K562 (cell line): ENCODE measurements around the gene PDPR. TPM values are rescaled to one million over a fixed set of nuclear protein-coding genes. Genes with fewer than 3 reads are reported as not detected.
"Not testable (repeated sequence)": the region's sequence is repeated elsewhere in the genome, so short reads cannot be mapped to it uniquely, and the experiment has no call there.

Experiments used
- ATAC-seq: fragments of 200-7000 bp; cut with Tn5 transposase; 3 replicates; pipeline ENCODE4 v1.9.1; 2020; ENCODE audit warnings: moderate library complexity
- BruUV-seq: library from RNA; stranded (reverse); fragments of 400-500 nt; replicated peaks from 2 replicates; lab custom pipeline; 2021; lab: Mats Ljungman, UMichigan
- CTCF ChIA-PET: fragments of 300-600 bp; formaldehyde crosslinking; extraction: SDS; loops from one replicate; lab custom pipeline; 2021; ENCODE audit warnings: low intra/inter-chr PET ratio; lab: Yijun Ruan, JAX
- POLR2A ChIA-PET: fragments of 300-600, 350-650 bp; sonication (Branson Sonifier 250); formaldehyde crosslinking; extraction: SDS; loops from one replicate; lab custom pipeline; 2021; ENCODE audit warnings: antibody characterized with exemption, inconsistent platforms; lab: Yijun Ruan, JAX
- DNase-seq, 4 experiments: peaks; one replicate each; pipeline versions ENCODE4 v3.0.0 to v3.0.0-alpha.2; 2011 to 2018; ENCODE audit warnings: low spot score in 3 of 4, mixed read lengths in 3 of 4; ENCODE audit errors: extremely low read depth in 1 of 4
- FAIRE-seq: peaks from 2 replicates; lab custom pipeline; 2011; peaks lifted over from hg19 to GRCh38; lab: Jason Lieb, UNC
- H2AFZ ChIP-seq: 2 replicates; pipeline ENCODE4 v1.6.0; 2011; ENCODE audit warnings: low read depth, low read length, control low read depth, inconsistent platforms
- H3K27ac ChIP-seq: fragments of 200-600 bp; 3 replicates; pipeline ENCODE4 v1.8.0; 2011; ENCODE audit warnings: low read depth, mild to moderate bottlenecking, control low read depth, inconsistent platforms, low read length, moderate library complexity, mixed read lengths; ENCODE audit errors: extremely low read depth
- H3K27me3 ChIP-seq, 2 experiments: fragments of 300-600 bp in 1 of 2; 2 replicates in 1 of 2; 3 replicates in 1 of 2; pipeline versions ENCODE4 v1.6.0 to v1.8.0; 2011; ENCODE audit warnings: inconsistent platforms in 2 of 2, low read length in 2 of 2, mild to moderate bottlenecking in 1 of 2, mixed read lengths in 1 of 2, moderate library complexity in 1 of 2; ENCODE audit not compliant: control insufficient read depth in 2 of 2, insufficient read depth in 2 of 2
- H3K36me3 ChIP-seq: fragments of 300-600 bp; 3 replicates; pipeline ENCODE4 v1.8.0; 2011; ENCODE audit warnings: mild to moderate bottlenecking, low read length, inconsistent platforms; ENCODE audit not compliant: control insufficient read depth, insufficient read depth
- H3K4me1 ChIP-seq, 2 experiments: fragments of 200-600 bp in 1 of 2; replicated peaks in 1 of 2; 2 replicates in 1 of 2; 3 replicates in 1 of 2; pipeline versions ENCODE4 v1.5.1 to v1.8.0; 2011; ENCODE audit warnings: inconsistent platforms in 2 of 2, low read length in 2 of 2, mild to moderate bottlenecking in 1 of 2, mixed read lengths in 1 of 2, moderate library complexity in 1 of 2; ENCODE audit not compliant: control insufficient read depth in 2 of 2, insufficient read depth in 2 of 2
- H3K4me2 ChIP-seq: 2 replicates; pipeline ENCODE4 v1.6.1; 2011; ENCODE audit warnings: low read length, control low read depth, inconsistent platforms, mixed read lengths; ENCODE audit not compliant: insufficient read depth
- H3K4me3 ChIP-seq: fragments of 200-600 bp; sonication (generic), shearing (Covaris generic); 2 replicates; pipeline ENCODE4 v1.5.1; 2016; ENCODE audit warnings: control low read depth, inconsistent platforms
- H3K79me2 ChIP-seq: fragments of 200-600 bp; 3 replicates; pipeline ENCODE4 v1.8.0; 2011; ENCODE audit warnings: low read length, inconsistent platforms; ENCODE audit not compliant: control insufficient read depth, insufficient read depth
- H3K9ac ChIP-seq, 2 experiments: 2 replicates each; pipeline versions ENCODE4 v1.6.0 to v1.6.1; 2011; ENCODE audit warnings: low read depth in 2 of 2, low read length in 2 of 2, control low read depth in 1 of 2, inconsistent platforms in 1 of 2, mild to moderate bottlenecking in 1 of 2, mixed read lengths in 1 of 2; ENCODE audit not compliant: insufficient read depth in 1 of 2
- H3K9me1 ChIP-seq: one replicate; pipeline ENCODE4 v1.6.0; 2011; ENCODE audit warnings: inconsistent platforms, mild to moderate bottlenecking, low read length, moderate library complexity; ENCODE audit not compliant: control insufficient read depth, insufficient read depth
- H3K9me3 ChIP-seq: replicated peaks from 2 replicates; pipeline ENCODE4 v1.5.1; 2011; ENCODE audit warnings: low read depth, low read length, inconsistent platforms; ENCODE audit not compliant: control insufficient read depth, insufficient read depth
- H4K20me1 ChIP-seq: replicated peaks from 2 replicates; pipeline ENCODE4 v1.6.1; 2011; ENCODE audit warnings: low read length, inconsistent platforms, mixed read lengths; ENCODE audit not compliant: control insufficient read depth, insufficient read depth
- WGBS: fragments of 100-300 bp; shearing (Covaris generic); methylation state at CpG from one replicate; pipeline ENCODE4 v1.1.6; 2016; ENCODE audit warnings: low coverage, mixed read lengths; ENCODE audit not compliant: insufficient coverage; ENCODE audit errors: missing lambda C conversion rate; 5-methylcytosine and 5-hydroxymethylcytosine counted together
- in situ Hi-C: fragments of 300-500 bp; cut with MboI; formaldehyde crosslinking; loops from 4 replicates; pipeline ENCODE4 v1.15.0; 2018; ENCODE audit warnings: inconsistent platforms, mixed read lengths
- intact Hi-C: fragments of 100-400 bp; cut with micrococcal nuclease; formaldehyde crosslinking; loops from 2 replicates; pipeline ENCODE4 v1.14.2; 2022
- polyA plus RNA-seq, 8 experiments: library from polyadenylated mRNA; depleted of rRNA in 4 of 8; stranded (reverse) in 5 of 8; unstranded in 3 of 8; fragments of >200 nt; fragmentation: Nextera tagmentation in 2 of 8; fragmentation: Illumina TruSeq in 1 of 8; extraction: Ambion mirVana in 2 of 8; extraction: Trizol in 1 of 8; gene quantifications; 2 replicates each; pipeline versions ENCODE4 v1.2.1 to v1.2.3, GENCODE V29; 2011 to 2014; ENCODE audit warnings: inconsistent platforms in 1 of 8, missing spikeins in 1 of 8
- total RNA-seq, 7 experiments: library from RNA; depleted of rRNA in 6 of 7; stranded (reverse); fragments of >200 nt in 6 of 7; fragmentation: Illumina TruSeq in 2 of 7; extraction: Trizol in 2 of 7; gene quantifications; 2 replicates each; pipeline versions ENCODE4 v1.2.1 to v1.2.3, GENCODE V29; 2011 to 2021; ENCODE audit warnings: low replicate concordance in 1 of 7

PDPR gene
- total and polyA plus RNA-seq, 9 of the 15 experiments (the other 6 are each of a cell fraction or from before 2014, with no cell fraction given), result 4.9 to 35.7 (median 19.1) TPM

DNA sequence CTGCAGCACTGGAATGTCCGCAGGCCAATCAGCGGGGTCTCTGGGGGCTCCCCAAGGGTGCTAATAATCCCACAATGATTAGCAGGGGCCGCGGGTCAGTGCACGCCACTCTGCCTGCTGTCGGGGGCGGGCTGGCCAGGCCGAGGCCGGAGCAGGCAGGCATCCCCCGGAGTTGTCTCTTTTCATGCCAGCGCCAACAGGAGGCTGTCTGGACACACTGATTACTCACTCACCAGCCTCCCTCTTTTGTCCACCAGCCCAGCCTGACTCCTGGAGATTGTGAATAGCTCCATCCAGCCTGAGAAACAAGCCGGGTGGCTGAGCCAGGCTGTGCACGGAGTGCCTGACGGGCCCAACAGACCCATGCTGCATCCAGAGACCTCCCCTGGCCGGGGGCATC, 59.8 kb downstream of the PDPR start:
- in situ Hi-C loops, DNase-seq, H3K4me1 ChIP-seq, POLR2A ChIA-PET, intact Hi-C loops, CTCF ChIA-PET, H3K4me3 ChIP-seq, FAIRE-seq, BruUV-seq, H3K27ac ChIP-seq, H3K4me2 ChIP-seq, H3K9ac ChIP-seq, H3K9me3 ChIP-seq, H4K20me1 ChIP-seq, H3K9me1 ChIP-seq, H2AFZ ChIP-seq, H3K79me2 ChIP-seq, H3K36me3 ChIP-seq, H3K27me3 ChIP-seq: not testable (repeated sequence)
- ATAC-seq, result peak; percentile 61
- WGBS, result no CpG with 5 or more reads among the region's 15 CpGs

DNA sequence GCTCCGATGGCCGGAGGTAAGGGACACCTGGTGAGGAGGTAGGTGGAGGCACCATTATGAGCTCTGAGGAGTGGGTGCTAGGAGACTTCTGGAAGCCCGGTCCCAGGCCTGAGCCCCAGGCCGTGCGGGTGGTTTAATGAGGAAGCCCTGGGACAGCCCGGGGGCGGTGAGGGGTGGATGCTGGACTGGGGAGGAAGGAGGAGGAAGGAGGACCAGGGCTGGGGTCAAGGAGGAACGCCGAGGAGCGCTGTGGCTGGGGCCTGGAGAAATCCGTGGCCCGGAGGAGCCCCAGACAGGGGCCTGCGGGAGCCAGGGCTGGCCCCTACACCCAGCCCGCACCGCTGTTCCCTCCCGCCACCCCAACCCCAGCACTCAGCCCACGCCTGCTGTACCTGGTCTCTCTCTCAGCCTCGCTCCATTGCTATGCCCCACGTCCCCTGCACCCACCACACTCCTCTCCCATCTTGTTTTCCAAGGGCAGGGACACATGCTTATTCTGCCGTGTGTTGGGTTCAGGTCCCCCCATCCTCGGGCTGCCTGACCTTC, 60.3 kb downstream of the PDPR start:
- 7% methylated on average over 3 of the region's 21 CpGs for WGBS
- H2AFZ ChIP-seq, H4K20me1 ChIP-seq, H3K4me3 ChIP-seq, H3K79me2 ChIP-seq, H3K4me1 ChIP-seq, H3K9me1 ChIP-seq, DNase-seq, in situ Hi-C loops, H3K4me2 ChIP-seq, FAIRE-seq, H3K27ac ChIP-seq, BruUV-seq, CTCF ChIA-PET, intact Hi-C loops, POLR2A ChIA-PET, H3K9ac ChIP-seq, H3K9me3 ChIP-seq, H3K27me3 ChIP-seq, H3K36me3 ChIP-seq: not testable (repeated sequence)
- ATAC-seq, result peak; percentile 69

DNA sequence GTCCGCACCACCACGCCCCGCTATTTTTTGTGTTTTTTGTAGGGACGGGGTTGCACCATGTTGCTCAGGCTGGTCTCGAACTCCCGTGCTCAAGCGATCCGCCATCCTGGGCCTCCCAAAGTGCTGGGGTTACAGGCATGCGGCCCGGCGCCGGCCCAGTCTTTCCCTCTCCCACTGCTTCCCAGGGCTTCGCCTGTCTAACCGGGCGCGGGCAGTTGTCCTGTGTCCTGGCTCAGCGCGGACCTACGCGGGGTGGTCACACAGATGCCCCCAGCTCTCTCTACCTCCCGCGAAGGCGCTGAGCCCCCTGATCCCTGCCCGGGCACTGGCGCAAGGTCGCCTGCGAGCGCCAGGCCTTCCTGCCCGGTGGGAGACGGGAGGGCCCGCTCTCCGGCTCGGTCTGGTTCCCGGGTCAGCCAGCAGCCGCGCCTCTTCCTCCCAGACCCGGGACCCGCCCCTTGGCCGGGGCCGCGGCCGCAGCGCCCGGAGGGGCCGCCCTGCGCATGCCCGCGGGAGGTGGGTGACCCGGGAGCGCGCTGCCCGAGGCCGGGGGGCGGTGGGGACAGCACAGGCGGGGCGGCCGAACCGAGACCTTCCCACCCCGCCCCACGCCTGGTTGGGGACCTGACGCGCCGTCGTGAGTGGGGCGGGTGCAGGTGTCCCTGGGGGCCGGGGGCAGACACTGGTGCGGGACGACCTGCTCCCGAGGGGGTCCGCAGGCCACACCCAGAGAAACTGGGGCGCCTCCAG, 73.9 kb downstream of the PDPR start:
- intact Hi-C loops, FAIRE-seq: not testable (repeated sequence)

DNA sequence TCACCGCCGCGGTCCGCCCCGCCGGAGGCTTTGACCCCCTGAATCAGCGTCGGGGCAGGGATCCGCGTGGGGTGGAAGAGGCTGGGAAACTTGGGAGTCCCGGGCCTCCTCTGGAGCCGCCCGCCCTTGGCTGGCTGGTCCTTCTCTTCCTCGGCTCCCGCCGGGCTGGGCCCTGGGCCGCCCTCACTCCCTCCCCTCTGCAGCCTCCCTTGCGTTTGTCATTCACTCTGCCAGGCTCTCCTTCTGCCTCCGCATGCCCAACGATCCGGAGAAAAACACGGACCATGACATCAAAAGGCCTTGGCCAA, 74.4 kb downstream of the PDPR start:
- H3K4me1 ChIP-seq, H3K9me1 ChIP-seq, H3K9ac ChIP-seq, POLR2A ChIA-PET, H3K79me2 ChIP-seq, intact Hi-C loops, H3K36me3 ChIP-seq, H3K4me2 ChIP-seq, BruUV-seq, H4K20me1 ChIP-seq, H3K27me3 ChIP-seq, CTCF ChIA-PET, FAIRE-seq, H3K4me3 ChIP-seq, H2AFZ ChIP-seq, DNase-seq, H3K27ac ChIP-seq, in situ Hi-C loops, H3K9me3 ChIP-seq: not testable (repeated sequence)
- 71% methylated on average over 6 of the region's 22 CpGs for WGBS
- ATAC-seq, result peak; percentile 33; the same call in 2 of the 3 replicates

More for the DNA sequence above, 73.9 kb downstream of the PDPR start:
- CTCF ChIA-PET, H3K4me1 ChIP-seq, BruUV-seq, H3K27ac ChIP-seq, DNase-seq, H3K27me3 ChIP-seq, H3K9ac ChIP-seq, H4K20me1 ChIP-seq, H3K9me1 ChIP-seq, H3K9me3 ChIP-seq, H2AFZ ChIP-seq, H3K79me2 ChIP-seq, POLR2A ChIA-PET, H3K4me3 ChIP-seq, in situ Hi-C loops, H3K36me3 ChIP-seq, H3K4me2 ChIP-seq: not testable (repeated sequence)
- WGBS, result 5% methylated on average over 4 of the region's 71 CpGs
- ATAC-seq, result peak; percentile 59
